Progenitor cell of endocrine pancreas (in vitro differentiated cells): ENCODE results near the gene RAI14. TPM values are rescaled to one million over a fixed set of nuclear protein-coding genes. Genes with fewer than 3 reads are reported as not detected.

Experiments
- DNase-seq: peaks from one replicate; pipeline ENCODE4 v3.0.0; 2021; ENCODE audit warnings: low spot score; ENCODE audit not compliant: unreplicated experiment
- H3K27ac Mint-ChIP-seq: 2 replicates; pipeline ENCODE4 v1.8.0; 2021; ENCODE audit warnings: mild to moderate bottlenecking, moderate library complexity, mixed read lengths
- H3K27me3 Mint-ChIP-seq: 2 replicates; pipeline ENCODE4 v1.8.0; 2021; ENCODE audit warnings: mixed read lengths
- H3K36me3 Mint-ChIP-seq: 2 replicates; pipeline ENCODE4 v1.8.0; 2022; ENCODE audit warnings: mixed read lengths; ENCODE audit not compliant: insufficient read depth
- H3K4me1 Mint-ChIP-seq: 2 replicates; pipeline ENCODE4 v1.8.0; 2021; ENCODE audit warnings: low read depth, mixed read lengths
- H3K4me3 Mint-ChIP-seq: 2 replicates; pipeline ENCODE4 v1.8.0; 2021; ENCODE audit warnings: low read depth, mild to moderate bottlenecking, moderate library complexity, mixed read lengths
- H3K9me3 Mint-ChIP-seq: 2 replicates; pipeline ENCODE4 v1.8.0; 2021; ENCODE audit warnings: low read depth, mixed read lengths
- CTCF ChIP-seq: fragments of 200-600 bp; sonication (generic); IDR thresholded peaks from one replicate; pipeline ENCODE4 v1.5.0; 2021; ENCODE audit warnings: antibody characterized with exemption, mild to moderate bottlenecking; ENCODE audit not compliant: unreplicated experiment
- total RNA-seq: library from RNA; stranded (reverse); gene quantifications from 2 replicates; pipeline ENCODE4 v1.2.1, GENCODE V29; 2021

RAI14 gene
- total RNA-seq, 1 donor from 2014 or later: 121 TPM

- H3K27ac Mint-ChIP-seq: peak overlapping the region; percentile 65
- peaks cover 17% of the 10 kb centered on the region for H3K36me3 Mint-ChIP-seq
- H3K4me3 Mint-ChIP-seq: no peak overlapping the region
- H3K27me3 Mint-ChIP-seq: no peaks in the 10 kb centered on the region
- H3K4me1 Mint-ChIP-seq: peaks cover 26% of the 10 kb centered on the region
- peaks cover 4% of the 10 kb centered on the region for H3K9me3 Mint-ChIP-seq
- TF ChIP-seq CTCF: no peak
- DNase-seq: no peak
These were observed 61.5 kb downstream of the RAI14 start for GRCh38 chr5:34717426-34718327.

- no peak overlapping the region for H3K4me3 Mint-ChIP-seq
- peaks cover 26% of the 10 kb centered on the region for H3K4me1 Mint-ChIP-seq
- peak overlapping the region; percentile 54 for H3K27ac Mint-ChIP-seq
- H3K9me3 Mint-ChIP-seq: no peaks in the 10 kb centered on the region
- H3K27me3 Mint-ChIP-seq: no peaks in the 10 kb centered on the region
- no peak for TF ChIP-seq CTCF
- H3K36me3 Mint-ChIP-seq: peaks cover 14% of the 10 kb centered on the region
- DNase-seq: no peak
These were observed 62.4 kb downstream of the RAI14 start for GRCh38 chr5:34718516-34718915.

- Mint-ChIP-seq H3K4me1 (peaks cover 26% of the 10 kb centered on the region), H3K4me3 (no peak overlapping the region)
- no peak for TF ChIP-seq CTCF
These were observed 62.9 kb downstream of the RAI14 start for GRCh38 chr5:34719029-34719428.

GRCh38 chr5:34721327-34721726, 65.2 kb downstream of the RAI14 start:
- no peak for DNase-seq

More at GRCh38 chr5:34719029-34719428, 62.9 kb downstream of the RAI14 start:
- H3K27me3 Mint-ChIP-seq: no peaks in the 10 kb centered on the region
- H3K27ac Mint-ChIP-seq: peak overlapping the region; percentile 54
- no peak for DNase-seq
- H3K36me3 Mint-ChIP-seq: peaks cover 14% of the 10 kb centered on the region
- H3K9me3 Mint-ChIP-seq: no peaks in the 10 kb centered on the region

GRCh38 chr5:34722183-34722582, 66.1 kb downstream of the RAI14 start:
- H3K4me1 Mint-ChIP-seq: peaks cover 12% of the 10 kb centered on the region
- no peak overlapping the region for H3K4me3 Mint-ChIP-seq
- peaks cover 22% of the 10 kb centered on the region for H3K36me3 Mint-ChIP-seq
- no peak for TF ChIP-seq CTCF
- DNase-seq: no peak
- peak overlapping the region; percentile 19 for H3K27ac Mint-ChIP-seq
- peaks cover 11% of the 10 kb centered on the region for H3K9me3 Mint-ChIP-seq
- no peaks in the 10 kb centered on the region for H3K27me3 Mint-ChIP-seq

More at GRCh38 chr5:34721327-34721726, 65.2 kb downstream of the RAI14 start:
- H3K9me3 Mint-ChIP-seq: peaks cover 4% of the 10 kb centered on the region
- H3K4me3 Mint-ChIP-seq: no peak overlapping the region
- H3K36me3 Mint-ChIP-seq: peaks cover 18% of the 10 kb centered on the region
- H3K27me3 Mint-ChIP-seq: no peaks in the 10 kb centered on the region
- no peak for TF ChIP-seq CTCF
- peaks cover 15% of the 10 kb centered on the region for H3K4me1 Mint-ChIP-seq
- H3K27ac Mint-ChIP-seq: no peak overlapping the region
